Measurements from ENCODE around the gene MGMT.

DNA sequence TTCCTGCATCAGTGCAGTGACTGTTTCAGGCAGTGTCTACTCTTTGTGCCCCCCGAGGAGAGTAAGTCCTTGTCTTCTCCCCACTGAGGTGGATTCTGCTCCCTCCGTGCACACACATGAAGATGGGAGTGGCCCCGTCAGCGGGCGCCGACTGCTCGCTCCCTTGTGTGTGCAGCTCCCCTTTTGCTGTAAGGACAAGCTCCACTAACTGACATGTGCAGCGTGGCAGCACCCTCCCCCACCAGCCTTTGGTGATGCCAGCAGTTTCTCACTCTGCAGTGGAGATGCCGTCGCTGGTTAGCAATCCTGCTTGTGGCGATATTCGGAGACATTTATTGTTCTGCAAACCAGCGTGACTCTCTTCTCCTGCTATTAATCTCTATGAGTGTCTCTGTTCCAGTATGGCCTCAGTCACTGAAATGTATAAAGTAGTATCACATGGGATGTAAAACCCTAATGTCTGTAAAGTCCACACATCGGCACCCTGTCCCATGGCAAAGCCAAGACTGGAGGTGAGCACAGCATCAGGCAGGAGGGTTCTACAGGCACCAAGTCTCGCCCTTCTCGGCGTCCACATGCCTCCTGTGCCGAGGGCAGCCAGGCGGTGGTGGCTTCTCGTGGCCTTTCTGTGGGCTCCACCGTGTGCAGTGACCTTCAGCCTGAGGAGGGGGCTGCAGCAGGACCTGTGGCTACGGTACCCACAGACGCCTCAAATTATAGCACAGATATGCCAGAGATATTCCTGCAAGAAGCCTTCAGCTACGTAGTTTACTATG, 294.3 kb downstream of the MGMT start:
- TF ChIP-seq, protein P1, sequence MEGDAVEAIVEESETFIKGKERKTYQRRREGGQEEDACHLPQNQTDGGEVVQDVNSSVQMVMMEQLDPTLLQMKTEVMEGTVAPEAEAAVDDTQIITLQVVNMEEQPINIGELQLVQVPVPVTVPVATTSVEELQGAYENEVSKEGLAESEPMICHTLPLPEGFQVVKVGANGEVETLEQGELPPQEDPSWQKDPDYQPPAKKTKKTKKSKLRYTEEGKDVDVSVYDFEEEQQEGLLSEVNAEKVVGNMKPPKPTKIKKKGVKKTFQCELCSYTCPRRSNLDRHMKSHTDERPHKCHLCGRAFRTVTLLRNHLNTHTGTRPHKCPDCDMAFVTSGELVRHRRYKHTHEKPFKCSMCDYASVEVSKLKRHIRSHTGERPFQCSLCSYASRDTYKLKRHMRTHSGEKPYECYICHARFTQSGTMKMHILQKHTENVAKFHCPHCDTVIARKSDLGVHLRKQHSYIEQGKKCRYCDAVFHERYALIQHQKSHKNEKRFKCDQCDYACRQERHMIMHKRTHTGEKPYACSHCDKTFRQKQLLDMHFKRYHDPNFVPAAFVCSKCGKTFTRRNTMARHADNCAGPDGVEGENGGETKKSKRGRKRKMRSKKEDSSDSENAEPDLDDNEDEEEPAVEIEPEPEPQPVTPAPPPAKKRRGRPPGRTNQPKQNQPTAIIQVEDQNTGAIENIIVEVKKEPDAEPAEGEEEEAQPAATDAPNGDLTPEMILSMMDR (IDR thresholded peaks at IDR 0.05; ENCODE audit: low read length): no peak
- TF ChIP-seq EZH2 (optimal IDR thresholded peaks at IDR 0.05; ENCODE audit: low read depth, low read length): no peak
